Stimulated activated memory B cell treated with anti-CD40 and anti-IgM and Interleukin-4, amounts not matched to agents 10 μg/mL and 1 μg/mL and 100 μg/mL, for 72 hours (primary cell): Measurements from ENCODE around the gene ABHD17B.

Experiments
- ATAC-seq: fragments of 150-1000 bp; cut with Tn5 transposase; 2 replicates; pipeline ENCODE4 v1.10.0; 2021
- H3K27ac Mint-ChIP-seq: one replicate; pipeline ENCODE4 v1.8.0; 2022; ENCODE audit warnings: mild to moderate bottlenecking, mixed read lengths
- H3K27me3 Mint-ChIP-seq: one replicate; pipeline ENCODE4 v1.8.0; 2022; ENCODE audit warnings: mixed read lengths
- H3K36me3 Mint-ChIP-seq: one replicate; pipeline ENCODE4 v1.8.0; 2022; ENCODE audit warnings: mixed read lengths
- H3K4me1 Mint-ChIP-seq: one replicate; pipeline ENCODE4 v1.8.0; 2022; ENCODE audit warnings: mixed read lengths
- H3K4me3 Mint-ChIP-seq: one replicate; pipeline ENCODE4 v1.8.0; 2022; ENCODE audit warnings: mild to moderate bottlenecking, moderate library complexity, mixed read lengths
- H3K9me3 Mint-ChIP-seq: one replicate; pipeline ENCODE4 v1.8.0; 2022; ENCODE audit warnings: mixed read lengths

Gene ABHD17B

DNA sequence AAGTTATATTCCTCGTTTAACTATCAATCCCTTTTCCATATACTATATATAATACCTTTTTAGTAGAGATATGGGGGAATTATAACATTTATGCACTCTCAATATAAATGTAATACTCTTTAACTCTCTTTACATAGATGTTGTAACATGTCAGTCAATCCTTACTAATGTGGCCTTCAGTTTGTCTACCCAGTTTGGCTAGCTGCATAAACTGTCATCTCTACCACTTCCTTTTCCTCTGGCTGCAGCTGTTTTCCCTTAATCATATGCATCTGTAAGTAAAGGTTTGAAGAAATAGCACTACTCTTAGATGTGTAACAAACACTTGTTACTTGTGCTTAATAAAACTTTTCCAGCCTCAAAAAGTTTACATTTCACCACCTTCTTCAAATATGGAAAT lies 13.4 kb downstream of the ABHD17B start:
- Mint-ChIP-seq H3K27ac (peak overlapping the region; percentile 72), H3K4me1 (peaks cover 73% of the 10 kb centered on the region), H3K9me3 (no peaks in the 10 kb centered on the region), H3K36me3 (peaks cover 6% of the 10 kb centered on the region), H3K27me3 (no peaks in the 10 kb centered on the region), H3K4me3 (no peak overlapping the region)
- ATAC-seq: peak; percentile 61

- H3K4me1 Mint-ChIP-seq: peaks cover 68% of the 10 kb centered on the region
- H3K36me3 Mint-ChIP-seq: peaks cover 6% of the 10 kb centered on the region
- H3K27me3 Mint-ChIP-seq: no peaks in the 10 kb centered on the region
- no peak overlapping the region for H3K4me3 Mint-ChIP-seq
- H3K27ac Mint-ChIP-seq: peak overlapping the region; percentile 72
- H3K9me3 Mint-ChIP-seq: no peaks in the 10 kb centered on the region
- no peak for ATAC-seq
Observed at GRCh38 chr9:71896761-71897160, 14.2 kb downstream of the ABHD17B start.

DNA sequence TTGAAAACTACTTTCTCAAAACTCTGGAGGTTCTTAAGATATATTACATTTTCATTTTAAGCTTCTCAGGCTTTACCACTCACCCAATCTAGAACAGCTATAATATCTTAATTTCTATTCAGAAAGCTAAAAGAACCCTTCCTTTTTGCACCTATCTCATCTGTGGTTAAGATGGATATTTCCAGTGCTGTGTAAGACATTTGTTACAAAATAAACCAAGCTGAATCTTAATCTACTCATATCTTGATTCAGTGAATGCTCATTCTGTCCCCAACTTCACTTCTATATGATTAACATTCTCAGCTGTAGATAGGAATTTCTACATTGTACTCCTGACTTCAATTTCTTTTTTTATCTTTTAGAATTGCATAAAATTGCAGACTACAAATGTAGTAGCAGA lies 15.0 kb downstream of the ABHD17B start:
- H3K36me3 Mint-ChIP-seq: peaks cover 6% of the 10 kb centered on the region
- no peaks in the 10 kb centered on the region for H3K27me3 Mint-ChIP-seq
- ATAC-seq: no peak
- H3K4me1 Mint-ChIP-seq: peaks cover 68% of the 10 kb centered on the region
- H3K4me3 Mint-ChIP-seq: no peak overlapping the region
- peak overlapping the region; percentile 72 for H3K27ac Mint-ChIP-seq
- no peaks in the 10 kb centered on the region for H3K9me3 Mint-ChIP-seq

DNA sequence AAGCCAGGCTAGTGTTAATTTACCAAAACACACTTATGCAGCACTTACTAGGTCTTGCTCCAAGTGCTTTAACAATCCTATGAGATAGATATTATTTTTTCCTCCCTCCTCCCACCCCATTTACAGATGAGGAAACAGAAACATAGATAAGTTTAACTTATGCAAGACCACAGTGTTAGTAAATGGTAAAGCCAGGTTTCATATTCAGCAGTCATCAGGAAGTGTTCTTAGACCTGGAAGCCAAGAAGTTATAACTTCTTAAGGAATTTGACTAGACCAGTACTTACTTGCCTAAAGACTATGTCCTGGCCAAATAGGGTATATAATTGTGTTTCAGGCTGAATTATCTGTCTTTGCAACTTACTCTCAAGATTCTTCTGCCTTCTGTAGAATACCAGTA lies 15.9 kb downstream of the ABHD17B start:
- Mint-ChIP-seq H3K27ac (no peak overlapping the region), H3K36me3 (peaks cover 6% of the 10 kb centered on the region), H3K4me1 (peaks cover 60% of the 10 kb centered on the region), H3K4me3 (no peak overlapping the region), H3K27me3 (no peaks in the 10 kb centered on the region), H3K9me3 (no peaks in the 10 kb centered on the region)
- no peak for ATAC-seq

DNA sequence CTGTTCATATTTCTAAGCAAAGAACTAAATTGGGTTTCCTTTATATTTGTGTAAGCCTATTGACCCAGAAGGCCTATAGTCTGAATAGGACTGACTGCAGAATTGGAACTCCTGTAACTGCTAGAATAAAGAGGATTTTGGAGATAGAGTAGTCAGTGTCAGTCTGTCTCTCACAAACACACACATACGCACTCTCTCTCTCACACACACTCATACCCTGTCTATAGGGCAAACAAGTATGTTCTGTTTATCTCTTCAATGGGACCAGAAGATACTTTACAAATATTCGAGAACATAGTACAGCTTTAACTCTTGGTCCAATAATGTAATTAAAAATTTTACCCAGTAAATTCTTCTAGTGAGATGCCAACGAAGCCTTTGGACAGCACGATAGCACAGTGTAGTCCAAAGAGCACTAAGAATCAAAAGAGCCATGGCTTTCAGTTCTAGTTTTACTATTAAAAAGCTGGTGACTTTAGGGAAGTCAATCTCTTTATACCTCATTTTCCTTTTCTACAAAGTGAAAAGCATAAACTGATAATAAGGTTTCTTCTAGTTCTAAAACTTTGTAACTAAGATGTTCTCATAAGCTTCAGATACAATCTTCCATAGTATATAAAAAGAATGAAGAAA lies 19.3 kb downstream of the ABHD17B start:
- peak; percentile 51 for ATAC-seq
- no peaks in the 10 kb centered on the region for H3K27me3 Mint-ChIP-seq
- H3K36me3 Mint-ChIP-seq: no peaks in the 10 kb centered on the region
- no peaks in the 10 kb centered on the region for H3K9me3 Mint-ChIP-seq
- peaks cover 58% of the 10 kb centered on the region for H3K4me1 Mint-ChIP-seq
- H3K4me3 Mint-ChIP-seq: peak overlapping the region; percentile 4
- H3K27ac Mint-ChIP-seq: peak overlapping the region; percentile 38

DNA sequence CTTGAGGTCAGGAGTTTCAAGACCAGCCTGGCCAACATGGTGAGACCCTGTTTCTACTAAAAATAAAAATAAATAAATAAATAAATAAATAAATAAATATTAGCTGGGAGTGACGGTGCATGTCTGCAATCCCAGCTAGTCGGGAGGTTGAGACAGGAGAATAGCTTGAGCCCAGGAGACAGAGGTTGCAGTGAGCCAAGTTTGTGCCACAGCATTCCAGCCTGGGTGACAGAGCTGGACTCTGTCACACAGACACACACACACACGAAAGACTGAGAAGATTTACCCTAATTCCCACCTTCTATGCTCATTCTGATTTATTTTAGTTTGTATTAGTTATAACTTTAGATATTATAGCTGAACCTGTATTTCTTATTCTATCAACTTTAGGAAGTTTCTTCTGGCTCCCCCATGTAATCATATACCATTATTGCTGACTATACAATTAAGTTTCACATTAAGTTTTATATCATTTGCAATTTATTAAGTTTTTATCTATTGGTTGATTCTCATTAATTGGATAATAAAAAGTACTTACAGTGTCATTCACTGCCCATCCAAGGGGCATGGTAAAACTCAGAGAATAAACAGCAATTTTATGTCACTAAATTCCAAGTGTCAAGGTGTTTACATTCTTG lies 20.8 kb downstream of the ABHD17B start:
- Mint-ChIP-seq H3K4me1 (peaks cover 60% of the 10 kb centered on the region), H3K4me3 (no peak overlapping the region), H3K9me3 (no peaks in the 10 kb centered on the region), H3K36me3 (no peaks in the 10 kb centered on the region), H3K27ac (no peak overlapping the region), H3K27me3 (no peaks in the 10 kb centered on the region)
- ATAC-seq: no peak

DNA sequence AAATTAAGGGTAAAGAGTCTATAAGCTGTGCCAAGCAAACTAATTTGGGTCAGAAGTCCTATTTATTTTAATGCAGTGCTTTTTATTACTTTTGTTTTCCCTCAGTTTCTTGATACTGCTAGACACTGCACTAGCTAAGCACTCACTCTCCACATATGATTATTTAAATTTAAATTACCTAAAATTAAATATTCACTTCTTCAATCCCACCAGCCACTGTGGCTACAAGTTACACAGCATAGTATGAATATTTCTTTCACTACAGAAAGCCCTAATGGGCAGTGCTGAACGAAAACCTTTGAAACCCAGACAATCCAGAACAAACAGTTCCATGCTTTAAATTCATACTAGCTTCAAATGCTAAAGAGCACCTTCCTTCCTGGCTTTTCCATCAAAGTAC lies 23.6 kb downstream of the ABHD17B start:
- Mint-ChIP-seq H3K4me3 (no peak overlapping the region), H3K9me3 (peaks cover 11% of the 10 kb centered on the region), H3K27me3 (no peaks in the 10 kb centered on the region), H3K36me3 (peaks cover 24% of the 10 kb centered on the region), H3K4me1 (peaks cover 50% of the 10 kb centered on the region), H3K27ac (no peak overlapping the region)
- ATAC-seq: no peak

GRCh38 chr9:71886541-71886940 lies 24.5 kb downstream of the ABHD17B start:
- ATAC-seq: no peak
- H3K27ac Mint-ChIP-seq: no peak overlapping the region
- H3K27me3 Mint-ChIP-seq: no peaks in the 10 kb centered on the region
- H3K4me1 Mint-ChIP-seq: peaks cover 47% of the 10 kb centered on the region
- H3K4me3 Mint-ChIP-seq: no peak overlapping the region
- peaks cover 14% of the 10 kb centered on the region for H3K9me3 Mint-ChIP-seq
- peaks cover 32% of the 10 kb centered on the region for H3K36me3 Mint-ChIP-seq

DNA sequence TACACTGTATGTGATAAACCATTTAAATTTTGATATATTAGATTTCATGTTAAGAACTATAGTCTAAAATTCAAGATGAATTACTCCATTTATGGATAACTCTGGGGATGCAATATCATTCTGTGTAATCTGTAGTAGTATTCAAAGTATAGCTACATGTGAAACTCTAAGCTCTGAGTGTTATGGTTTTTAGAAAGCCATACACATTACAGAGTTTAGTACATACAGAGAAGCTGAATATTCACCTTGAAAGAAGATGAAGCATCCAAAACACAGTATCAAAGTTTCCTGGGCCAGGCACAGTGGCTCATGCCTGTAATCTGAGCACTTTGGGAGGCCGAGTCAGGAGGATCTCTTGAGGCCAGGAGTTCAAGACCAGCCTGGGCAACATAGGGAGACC lies 25.0 kb downstream of the ABHD17B start:
- peaks cover 37% of the 10 kb centered on the region for H3K36me3 Mint-ChIP-seq
- H3K9me3 Mint-ChIP-seq: peaks cover 14% of the 10 kb centered on the region
- peaks cover 41% of the 10 kb centered on the region for H3K4me1 Mint-ChIP-seq
- peak overlapping the region; percentile 40 for H3K27ac Mint-ChIP-seq
- H3K4me3 Mint-ChIP-seq: no peak overlapping the region
- no peaks in the 10 kb centered on the region for H3K27me3 Mint-ChIP-seq
- no peak for ATAC-seq

- no peaks in the 10 kb centered on the region for H3K27me3 Mint-ChIP-seq
- peaks cover 42% of the 10 kb centered on the region for H3K36me3 Mint-ChIP-seq
- peaks cover 14% of the 10 kb centered on the region for H3K9me3 Mint-ChIP-seq
- H3K4me1 Mint-ChIP-seq: peaks cover 41% of the 10 kb centered on the region
- no peak for ATAC-seq
- H3K27ac Mint-ChIP-seq: peak overlapping the region; percentile 40
- no peak overlapping the region for H3K4me3 Mint-ChIP-seq
Observed at GRCh38 chr9:71885467-71885866, 25.5 kb downstream of the ABHD17B start.

DNA sequence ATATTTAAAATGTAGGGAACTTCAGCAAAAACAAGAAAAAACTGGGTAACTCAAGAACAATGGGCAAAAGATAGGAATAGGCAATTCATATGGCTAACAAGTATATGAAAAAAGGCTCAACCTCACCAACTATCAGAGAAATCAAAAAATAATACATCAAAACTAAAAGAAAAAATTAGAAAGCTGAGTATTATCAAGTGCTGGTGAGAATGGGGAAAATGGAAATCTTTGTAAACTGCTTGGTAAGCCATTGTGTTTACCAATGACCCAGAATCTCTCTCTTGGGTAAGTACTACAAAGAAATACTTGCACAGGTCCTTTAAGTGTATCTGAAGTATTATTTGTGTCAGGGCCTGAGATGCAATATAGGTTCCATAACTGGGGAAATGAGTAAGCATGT lies 27.0 kb downstream of the ABHD17B start:
- H3K4me3 Mint-ChIP-seq: no peak overlapping the region
- H3K4me1 Mint-ChIP-seq: peaks cover 38% of the 10 kb centered on the region
- no peak overlapping the region for H3K27ac Mint-ChIP-seq
- peaks cover 53% of the 10 kb centered on the region for H3K36me3 Mint-ChIP-seq
- ATAC-seq: no peak
- no peaks in the 10 kb centered on the region for H3K27me3 Mint-ChIP-seq
- peaks cover 22% of the 10 kb centered on the region for H3K9me3 Mint-ChIP-seq

DNA sequence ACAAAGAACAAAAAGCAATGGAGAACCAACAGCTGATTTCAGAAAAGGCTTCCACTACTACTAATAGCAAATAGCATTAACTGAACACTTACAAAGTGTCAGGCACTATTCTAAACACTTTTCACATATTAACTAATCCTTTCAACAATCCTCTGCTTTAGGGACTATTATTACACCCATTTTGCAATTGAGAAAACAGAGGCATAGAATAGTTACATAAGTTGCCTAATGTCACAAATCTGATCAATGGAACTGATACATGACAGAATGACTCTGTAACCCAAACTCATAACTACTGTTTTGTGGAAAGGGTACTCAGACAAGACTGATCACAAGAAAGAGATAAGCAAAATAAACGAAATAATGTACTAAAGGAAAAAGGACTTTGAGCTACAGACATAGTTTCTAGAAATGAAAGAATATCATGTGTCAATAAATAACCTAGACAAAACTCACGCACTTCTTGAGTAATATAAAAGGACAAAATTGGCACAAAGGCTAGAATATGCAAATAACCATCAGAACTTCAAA lies 31.3 kb downstream of the ABHD17B start:
- no peak for ATAC-seq
- Mint-ChIP-seq H3K27me3 (no peaks in the 10 kb centered on the region), H3K4me1 (peaks cover 15% of the 10 kb centered on the region), H3K9me3 (peaks cover 26% of the 10 kb centered on the region), H3K27ac (no peak overlapping the region), H3K36me3 (peaks cover 66% of the 10 kb centered on the region), H3K4me3 (no peak overlapping the region)

GRCh38 chr9:71878327-71879274 lies 32.4 kb downstream of the ABHD17B start:
- no peak overlapping the region for H3K4me3 Mint-ChIP-seq
- H3K9me3 Mint-ChIP-seq: peaks cover 18% of the 10 kb centered on the region
- H3K27ac Mint-ChIP-seq: no peak overlapping the region
- H3K27me3 Mint-ChIP-seq: no peaks in the 10 kb centered on the region
- ATAC-seq: no peak
- H3K36me3 Mint-ChIP-seq: peaks cover 56% of the 10 kb centered on the region
- H3K4me1 Mint-ChIP-seq: peaks cover 9% of the 10 kb centered on the region

GRCh38 chr9:71876829-71877228 lies 34.2 kb downstream of the ABHD17B start:
- no peak for ATAC-seq
- peaks cover 9% of the 10 kb centered on the region for H3K4me1 Mint-ChIP-seq
- H3K27me3 Mint-ChIP-seq: no peaks in the 10 kb centered on the region
- H3K36me3 Mint-ChIP-seq: peaks cover 39% of the 10 kb centered on the region
- H3K9me3 Mint-ChIP-seq: peaks cover 14% of the 10 kb centered on the region
- no peak overlapping the region for H3K27ac Mint-ChIP-seq
- H3K4me3 Mint-ChIP-seq: no peak overlapping the region

GRCh38 chr9:71876106-71876505 lies 34.9 kb downstream of the ABHD17B start:
- no peaks in the 10 kb centered on the region for H3K27me3 Mint-ChIP-seq
- peaks cover 32% of the 10 kb centered on the region for H3K36me3 Mint-ChIP-seq

More at GRCh38 chr9:71876106-71876505, 34.9 kb downstream of the ABHD17B start:
- Mint-ChIP-seq H3K4me1 (peaks cover 9% of the 10 kb centered on the region), H3K9me3 (peaks cover 12% of the 10 kb centered on the region), H3K4me3 (no peak overlapping the region), H3K27ac (no peak overlapping the region)
- no peak for ATAC-seq
